SK-N-MC (cell line): Measurements from ENCODE around the gene ME2.

Source experiments
- EZH2 ChIP-seq: fragments of 200-600 bp; sonication (generic); IDR thresholded peaks from one replicate; pipeline ENCODE4 v1.6.1; 2017; ENCODE audit warnings: antibody characterized with exemption
- FOXP2 ChIP-seq: optimal IDR thresholded peaks from 2 replicates; pipeline ENCODE3; 2011; ENCODE audit warnings: mild to moderate bottlenecking, moderate library complexity; ENCODE audit not compliant: insufficient read depth; ENCODE audit errors: extremely low read length, control extremely low read depth
- POLR2AphosphoS5 ChIP-seq: IDR thresholded peaks from 2 replicates; pipeline ENCODE4 v1.6.1; 2012; ENCODE audit warnings: mild to moderate bottlenecking, low read depth, low read length, borderline replicate concordance

- TF ChIP-seq POLR2AphosphoS5, result no peak
- TF ChIP-seq EZH2, result no peak
- no peak for TF ChIP-seq FOXP2
Observed at GRCh38 chr18:50926521-50926920, 47.6 kb downstream of the ME2 start.
